CD14-positive monocyte (primary cell): ENCODE data around the gene LYZL4. TPM values are rescaled to one million over a fixed set of nuclear protein-coding genes. Genes with fewer than 3 reads are reported as not detected.
A peak's percentile ranks its signal among the peaks of the same experiment; 100 is the strongest.

Source experiments
- DNase-seq, 3 donors: peaks; one replicate each; pipeline ENCODE4 v3.0.0-alpha.2; 2011 to 2022
- H2AFZ ChIP-seq: 2 replicates; pipeline ENCODE4 v1.6.0; 2012; ENCODE audit warnings: mild to moderate bottlenecking, low read depth, low read length, inconsistent platforms; ENCODE audit not compliant: insufficient read depth, poor library complexity, severe bottlenecking
- H3K27ac ChIP-seq, 2 donors: 1 replicate in 1 of 2; 2 replicates in 1 of 2; pipeline ENCODE4 v1.5.1; 2012 to 2013; ENCODE audit warnings: low read length in 2 of 2, control low read depth in 1 of 2, inconsistent platforms in 1 of 2, low read depth in 1 of 2, mild to moderate bottlenecking in 1 of 2
- H3K27me3 ChIP-seq, 2 donors: one replicate each; pipeline versions ENCODE4 v1.6.0 to v1.6.1; 2011 to 2013; ENCODE audit warnings: low read length in 2 of 2; ENCODE audit not compliant: control insufficient read depth in 2 of 2, insufficient read depth in 2 of 2
- H3K36me3 ChIP-seq, 2 donors: replicated peaks in 1 of 2; 1 replicate in 1 of 2; 2 replicates in 1 of 2; pipeline versions ENCODE4 v1.5.1 to v1.6.1; 2012 to 2013; ENCODE audit warnings: low read length in 2 of 2, control low read depth in 1 of 2, inconsistent platforms in 1 of 2, mild to moderate bottlenecking in 1 of 2; ENCODE audit not compliant: insufficient read depth in 2 of 2, control insufficient read depth in 1 of 2
- H3K4me1 ChIP-seq, 2 donors: 1 replicate in 1 of 2; 2 replicates in 1 of 2; pipeline versions ENCODE4 v1.5.1 to v1.6.1; 2012 to 2013; ENCODE audit warnings: low read length in 2 of 2, control low read depth in 1 of 2, inconsistent platforms in 1 of 2, mild to moderate bottlenecking in 1 of 2, moderate library complexity in 1 of 2; ENCODE audit not compliant: insufficient read depth in 2 of 2, control insufficient read depth in 1 of 2
- H3K4me2 ChIP-seq: replicated peaks from 2 replicates; pipeline ENCODE3; 2012; ENCODE audit warnings: low read length, moderate library complexity, mild to moderate bottlenecking; ENCODE audit not compliant: poor library complexity, severe bottlenecking; ENCODE audit errors: extremely low read depth
- H3K4me3 ChIP-seq, 3 experiments: fragments of 200-600 bp in 1 of 3; sonication (generic) in 1 of 3; replicated peaks in 1 of 3; 1 replicate in 2 of 3; 2 replicates in 1 of 3; pipeline ENCODE4 v1.5.1; 2011 to 2013; ENCODE audit warnings: low read length in 3 of 3, mild to moderate bottlenecking in 3 of 3, control low read depth in 2 of 3, low read depth in 2 of 3, inconsistent platforms in 1 of 3, moderate library complexity in 1 of 3
- H3K79me2 ChIP-seq: 2 replicates; pipeline ENCODE4 v1.6.0; 2012; ENCODE audit warnings: mild to moderate bottlenecking, control low read depth, inconsistent platforms, low read length, moderate library complexity; ENCODE audit not compliant: insufficient read depth
- H3K9ac ChIP-seq: 2 replicates; pipeline ENCODE4 v1.6.0; 2017; ENCODE audit warnings: low read length, mild to moderate bottlenecking; ENCODE audit not compliant: insufficient read depth, poor library complexity, severe bottlenecking
- H3K9me3 ChIP-seq, 2 donors: replicated peaks in 1 of 2; 1 replicate in 1 of 2; 2 replicates in 1 of 2; pipeline versions ENCODE4 v1.5.1 to v1.6.1; 2012 to 2013; ENCODE audit warnings: low read length in 2 of 2, control low read depth in 1 of 2; ENCODE audit not compliant: control insufficient read depth in 1 of 2, insufficient read depth in 1 of 2
- H4K20me1 ChIP-seq: 2 replicates; pipeline ENCODE4 v1.6.0; 2012; ENCODE audit warnings: mild to moderate bottlenecking, low read length, control low read depth, moderate library complexity; ENCODE audit not compliant: insufficient read depth
- H3K27ac Mint-ChIP-seq, 7 donors: one replicate each; pipeline ENCODE4 v1.8.0; 2020; ENCODE audit warnings: mild to moderate bottlenecking in 7 of 7, mixed read lengths in 7 of 7, moderate library complexity in 6 of 7, inconsistent platforms in 2 of 7
- H3K27me3 Mint-ChIP-seq, 3 donors: one replicate each; pipeline ENCODE4 v1.8.0; 2021 to 2022; ENCODE audit warnings: low read depth in 3 of 3, mild to moderate bottlenecking in 3 of 3, mixed read lengths in 3 of 3, moderate library complexity in 3 of 3, inconsistent platforms in 1 of 3
- H3K36me3 Mint-ChIP-seq, 2 donors: one replicate each; pipeline ENCODE4 v1.8.0; 2020; ENCODE audit warnings: mixed read lengths in 2 of 2, inconsistent platforms in 1 of 2, mild to moderate bottlenecking in 1 of 2
- H3K4me1 Mint-ChIP-seq: one replicate; pipeline ENCODE4 v1.8.0; 2020; ENCODE audit warnings: mild to moderate bottlenecking, mixed read lengths
- H3K4me3 Mint-ChIP-seq, 2 donors: one replicate each; pipeline ENCODE4 v1.8.0; 2020; ENCODE audit warnings: mild to moderate bottlenecking in 2 of 2, mixed read lengths in 2 of 2, moderate library complexity in 1 of 2
- H3K9me3 Mint-ChIP-seq, 7 donors: one replicate each; pipeline ENCODE4 v1.8.0; 2020 to 2022; ENCODE audit warnings: mixed read lengths in 7 of 7, mild to moderate bottlenecking in 6 of 7, moderate library complexity in 6 of 7, inconsistent platforms in 2 of 7
- CTCF ChIP-seq: fragments of 200-600 bp; IDR thresholded peaks from one replicate; pipeline ENCODE4 v1.8.0; 2022; ENCODE audit warnings: antibody characterized with exemption, mild to moderate bottlenecking
- WGBS: methylation state at CpG from one replicate; pipeline ENCODE4 v1.1.5; 2013; ENCODE audit warnings: missing lambda C conversion rate; ENCODE audit not compliant: insufficient coverage; 5-methylcytosine and 5-hydroxymethylcytosine counted together
- intact Hi-C, 2 donors: fragments of 100-400 bp; cut with micrococcal nuclease; formaldehyde crosslinking; loops; one replicate each; pipeline versions ENCODE4 v1.15.0 to v1.15.1; 2023
- polyA plus RNA-seq, 3 donors: library from polyadenylated mRNA; depleted of rRNA in 1 of 3; unstranded in 2 of 3; stranded (reverse) in 1 of 3; fragments of 300-500 nt in 2 of 3; fragments of >200 nt in 1 of 3; fragmentation: Illumina TruSeq in 2 of 3; gene quantifications; 1 replicate in 2 of 3; 2 replicates in 1 of 3; pipeline ENCODE4 v1.2.3, GENCODE V29; 2012 to 2021

The LYZL4 gene
- polyA plus RNA-seq, 3 donors = not detected

GRCh38 chr3:42451116-42451515, 40.7 kb upstream of the LYZL4 start:
- DNase-seq = no peak
- Mint-ChIP-seq H3K27ac (peak overlapping the region in 1 of 7 donors; percentile 55), H3K4me3 (no peak overlapping the region), H3K27me3 (peaks cover 3 to 12% (median 8%) of the 10 kb centered on the region in 3 donors), H3K4me1 (peaks cover 2% of the 10 kb centered on the region), H3K36me3 (no peaks in the 10 kb centered on the region), H3K9me3 (peaks cover 0 to 5% (median 0%) of the 10 kb centered on the region in 7 donors)
- Histone ChIP-seq H3K79me2 (no peaks in the 10 kb centered on the region), H3K4me1 (no peaks in the 10 kb centered on the region), H3K4me2 (no peak overlapping the region), H3K36me3 (no peaks in the 10 kb centered on the region), H2AFZ (no peak overlapping the region), H3K9me3 (no peaks in the 10 kb centered on the region), H3K4me3 (no peak overlapping the region), H3K9ac (no peak overlapping the region), H3K27ac (no peak overlapping the region), H3K27me3 (no peaks in the 10 kb centered on the region), H4K20me1 (no peaks in the 10 kb centered on the region)
- TF ChIP-seq CTCF = no peak
- intact Hi-C loops = no loop called here
- 75% methylated on average over 1 of the region's 2 CpGs for WGBS

GRCh38 chr3:42450567-42450966, 40.2 kb upstream of the LYZL4 start:
- H4K20me1 ChIP-seq = no peaks in the 10 kb centered on the region
- H3K36me3 ChIP-seq = no peaks in the 10 kb centered on the region
- no peak overlapping the region for H3K4me2 ChIP-seq
- no CpG with 5 or more reads among the region's 1 CpG for WGBS
- no peaks in the 10 kb centered on the region for H3K27me3 ChIP-seq
- no peak for DNase-seq
- no peak for TF ChIP-seq CTCF
- Mint-ChIP-seq H3K4me1 (peaks cover 2% of the 10 kb centered on the region), H3K9me3 (peaks cover 0 to 5% (median 0%) of the 10 kb centered on the region in 7 donors), H3K4me3 (no peak overlapping the region), H3K27me3 (peaks cover 2 to 11% (median 8%) of the 10 kb centered on the region in 3 donors), H3K27ac (no peak overlapping the region), H3K36me3 (no peaks in the 10 kb centered on the region)
- no peak overlapping the region for H3K27ac ChIP-seq
- no peaks in the 10 kb centered on the region for H3K4me1 ChIP-seq
- no peaks in the 10 kb centered on the region for H3K9me3 ChIP-seq
- H3K79me2 ChIP-seq = no peaks in the 10 kb centered on the region
- no peak overlapping the region for H3K4me3 ChIP-seq
- H2AFZ ChIP-seq = no peak overlapping the region
- intact Hi-C loops = no loop called here
- no peak overlapping the region for H3K9ac ChIP-seq
